Endothelial cell of umbilical vein (primary cell): Measurements from ENCODE around the gene NFATC3. TPM values are rescaled to one million over a fixed set of nuclear protein-coding genes. Genes with fewer than 3 reads are reported as not detected.

Source experiments
- BruUV-seq: library from RNA; stranded (reverse); fragments of 400-500 nt; replicated peaks from 2 replicates; lab custom pipeline; 2021; lab: Mats Ljungman, UMichigan
- CTCF ChIA-PET: fragments of 300-600, 350-600 bp; sonication (Branson Sonifier 250); formaldehyde crosslinking; loops from one replicate; lab custom pipeline; 2021; ENCODE audit warnings: antibody characterized with exemption, inconsistent platforms; lab: Charles Lee
- POLR2A ChIA-PET: fragments of 300-600, 350-600 bp; sonication (Branson Sonifier 250); formaldehyde crosslinking; loops from one replicate; lab custom pipeline; 2021; ENCODE audit warnings: antibody characterized with exemption, inconsistent platforms; lab: Charles Lee
- DNase-seq: peaks from one replicate; pipeline ENCODE4 v3.0.0-alpha.2; 2011; ENCODE audit warnings: low read depth, low spot score
- FAIRE-seq: peaks from 2 replicates; lab custom pipeline; 2011; peaks lifted over from hg19 to GRCh38; lab: Jason Lieb, UNC
- H2AFZ ChIP-seq: 2 replicates; pipeline ENCODE4 v1.6.0; 2012; ENCODE audit warnings: low read depth, low read length, control low read depth, inconsistent platforms
- H3K27ac ChIP-seq: 2 replicates; pipeline ENCODE4 v1.5.1; 2011; ENCODE audit warnings: low read depth, mild to moderate bottlenecking, control low read depth, low read length, moderate library complexity; ENCODE audit not compliant: insufficient read depth
- H3K27me3 ChIP-seq, 2 experiments: 2 replicates each; pipeline versions ENCODE4 v1.6.0 to v1.6.1; 2011; ENCODE audit warnings: low read length in 2 of 2, mixed read lengths in 1 of 2; ENCODE audit not compliant: control insufficient read depth in 2 of 2, insufficient read depth in 2 of 2
- H3K36me3 ChIP-seq, 2 experiments: 2 replicates in 1 of 2; 3 replicates in 1 of 2; pipeline ENCODE4 v1.5.1; 2011; ENCODE audit warnings: low read length in 2 of 2, mild to moderate bottlenecking in 1 of 2, moderate library complexity in 1 of 2; ENCODE audit not compliant: control insufficient read depth in 2 of 2, insufficient read depth in 2 of 2; ENCODE audit errors: extremely low read depth in 1 of 2
- H3K4me1 ChIP-seq: 3 replicates; pipeline ENCODE4 v1.5.1; 2011; ENCODE audit warnings: mild to moderate bottlenecking, low read length; ENCODE audit not compliant: control insufficient read depth, insufficient read depth; ENCODE audit errors: extremely low read depth
- H3K4me2 ChIP-seq: 2 replicates; pipeline ENCODE4 v1.6.1; 2011; ENCODE audit warnings: low read length, control low read depth, mixed read lengths; ENCODE audit not compliant: insufficient read depth
- H3K4me3 ChIP-seq, 3 experiments: fragments of 200-600 bp in 1 of 3; sonication (generic), shearing (Covaris generic) in 1 of 3; replicated peaks in 1 of 3; 2 replicates each; pipeline ENCODE4 v1.5.1; 2011 to 2016; ENCODE audit warnings: control low read depth in 3 of 3, low read length in 3 of 3, mild to moderate bottlenecking in 2 of 3, inconsistent platforms in 1 of 3, low read depth in 1 of 3, moderate library complexity in 1 of 3; ENCODE audit not compliant: insufficient read depth in 1 of 3
- H3K79me2 ChIP-seq: 2 replicates; pipeline ENCODE4 v1.6.0; 2012; ENCODE audit warnings: low read length, inconsistent platforms; ENCODE audit not compliant: control insufficient read depth, insufficient read depth
- H3K9ac ChIP-seq: replicated peaks from 2 replicates; pipeline ENCODE3; 2011; ENCODE audit warnings: low read length, control low read depth; ENCODE audit not compliant: insufficient read depth; ENCODE audit errors: extremely low read depth
- H3K9me1 ChIP-seq: replicated peaks from 3 replicates; pipeline ENCODE4 v1.6.0; 2011; ENCODE audit warnings: mild to moderate bottlenecking, low read length; ENCODE audit not compliant: control insufficient read depth, insufficient read depth; ENCODE audit errors: extremely low read depth
- H3K9me3 ChIP-seq: replicated peaks from 2 replicates; pipeline ENCODE4 v1.5.1; 2012; ENCODE audit warnings: low read length, inconsistent platforms; ENCODE audit not compliant: control insufficient read depth, insufficient read depth
- H4K20me1 ChIP-seq: replicated peaks from 2 replicates; pipeline ENCODE3; 2011; ENCODE audit warnings: mild to moderate bottlenecking, low read length; ENCODE audit not compliant: control insufficient read depth, insufficient read depth; ENCODE audit errors: extremely low read depth
- EZH2 ChIP-seq: IDR thresholded peaks from 2 replicates; pipeline ENCODE4 v1.6.1; 2012; ENCODE audit warnings: borderline replicate concordance, low read depth, mild to moderate bottlenecking, moderate library complexity, low read length, inconsistent platforms; ENCODE audit not compliant: severe bottlenecking
- FOS ChIP-seq: IDR thresholded peaks from 2 replicates; pipeline ENCODE4 v1.6.1; 2011; ENCODE audit warnings: mild to moderate bottlenecking, low read length, moderate library complexity, borderline replicate concordance; ENCODE audit not compliant: insufficient read depth
- GATA2 ChIP-seq: IDR thresholded peaks from 2 replicates; pipeline ENCODE4 v1.7.0; 2011; ENCODE audit warnings: low read depth, mild to moderate bottlenecking, moderate library complexity, mixed read lengths, low read length; ENCODE audit not compliant: insufficient read length, insufficient read depth
- JUN ChIP-seq: IDR thresholded peaks from 2 replicates; pipeline ENCODE4 v1.6.1; 2011; ENCODE audit warnings: borderline replicate concordance, low read depth; ENCODE audit not compliant: insufficient read length, insufficient read depth
- MYC ChIP-seq: IDR thresholded peaks from one replicate; pipeline ENCODE4 v1.6.1; 2011; ENCODE audit warnings: mild to moderate bottlenecking, low read depth, low read length
- POLR2A ChIP-seq: IDR thresholded peaks from 2 replicates; pipeline ENCODE4 v1.6.1; 2012; ENCODE audit warnings: low read depth, mild to moderate bottlenecking, control low read depth, low read length
- POLR2AphosphoS5 ChIP-seq: IDR thresholded peaks from 2 replicates; pipeline ENCODE4 v1.6.1; 2012; ENCODE audit warnings: low read depth, mild to moderate bottlenecking, control low read depth, low read length, moderate library complexity; ENCODE audit not compliant: insufficient read depth
- dilution Hi-C: fragments of 300-500 bp; cut with MboI; formaldehyde crosslinking; loops from one replicate; pipeline ENCODE4 v1.15.0; 2019; ENCODE audit warnings: low sequenced_read_pairs; ENCODE audit not compliant: extremely low pct_ligation_motif_present
- intact Hi-C: fragments of 100-400 bp; cut with micrococcal nuclease; formaldehyde crosslinking; loops from one replicate; pipeline ENCODE4 v1.10.0; 2022
- polyA plus RNA-seq, 4 experiments: library from polyadenylated mRNA; depleted of rRNA in 3 of 4; stranded (reverse) in 3 of 4; unstranded in 1 of 4; fragments of >200 nt; gene quantifications; 2 replicates each; pipeline versions ENCODE4 v1.2.1 to v1.2.3, GENCODE V29; 2011 to 2012; ENCODE audit warnings: missing spikeins in 1 of 4
- total RNA-seq: library from RNA; stranded (reverse); gene quantifications from 2 replicates; pipeline ENCODE4 v1.2.3, GENCODE V29; 2021
- TF ChIP-seq, protein P1 (sequence below), 2 donors: IDR thresholded peaks; 1 replicate in 1 of 2; 2 replicates in 1 of 2; pipeline ENCODE4 v1.5.1; 2011; ENCODE audit warnings: low read length in 2 of 2, mild to moderate bottlenecking in 2 of 2, moderate library complexity in 2 of 2, control low read depth in 1 of 2, inconsistent platforms in 1 of 2, low read depth in 1 of 2; ENCODE audit not compliant: insufficient read depth in 1 of 2; ENCODE audit errors: extremely low read depth in 1 of 2
- TF ChIP-seq, protein P2 (sequence below): IDR thresholded peaks from 2 replicates; pipeline ENCODE4 v1.6.1; 2011; ENCODE audit not compliant: insufficient read depth, insufficient read length

The NFATC3 gene
- total and polyA plus RNA-seq, 2 donors (not counting 3 experiments of a cell fraction or from before 2014, with no cell fraction given): 15.6 to 33.1 TPM

DNA sequence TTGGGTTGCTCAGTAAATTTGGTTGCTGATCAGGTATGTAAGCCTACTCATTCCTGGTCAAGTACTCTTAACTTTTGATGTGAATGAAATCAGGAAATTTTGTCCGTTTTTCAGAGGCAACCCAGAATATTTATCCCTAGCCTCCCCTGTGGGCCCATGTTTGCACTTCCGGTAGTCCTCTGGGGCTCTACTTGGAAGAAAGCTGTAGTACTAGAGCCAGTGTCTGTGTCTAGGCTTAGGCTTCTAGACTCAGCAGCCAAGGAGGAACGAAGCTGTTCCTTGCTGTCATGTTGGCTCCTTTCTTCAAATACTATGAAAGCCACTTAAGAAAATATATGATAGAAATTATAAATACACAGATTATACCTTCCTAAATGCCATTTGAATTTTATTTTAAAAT lies 129.6 kb downstream of the NFATC3 start:
- ChIA-PET CTCF (no interaction called here), POLR2A (no interaction called here)
- no TSS peak for BruUV-seq
- Histone ChIP-seq H3K4me1 (no peaks in the 10 kb centered on the region), H3K9ac (no peak overlapping the region), H3K4me2 (no peak overlapping the region), H3K9me1 (no peaks in the 10 kb centered on the region), H2AFZ (no peak overlapping the region), H3K27me3 (no peaks in the 10 kb centered on the region), H3K9me3 (no peaks in the 10 kb centered on the region), H3K4me3 (no peak overlapping the region), H3K36me3 (no peaks in the 10 kb centered on the region), H3K79me2 (no peaks in the 10 kb centered on the region), H4K20me1 (no peaks in the 10 kb centered on the region), H3K27ac (no peak overlapping the region)
- DNase-seq: no peak
- dilution Hi-C loops: no loop called here
- intact Hi-C loops: loop anchor here (5.0 kb wide), 1 partner anchor 102 kb away; no protein-coding TSS in a partner anchor
- FAIRE-seq: no peak
- no peak for TF ChIP-seq MYC
- no peak for TF ChIP-seq EZH2
- TF ChIP-seq GATA2: no peak
- TF ChIP-seq, protein P1, sequence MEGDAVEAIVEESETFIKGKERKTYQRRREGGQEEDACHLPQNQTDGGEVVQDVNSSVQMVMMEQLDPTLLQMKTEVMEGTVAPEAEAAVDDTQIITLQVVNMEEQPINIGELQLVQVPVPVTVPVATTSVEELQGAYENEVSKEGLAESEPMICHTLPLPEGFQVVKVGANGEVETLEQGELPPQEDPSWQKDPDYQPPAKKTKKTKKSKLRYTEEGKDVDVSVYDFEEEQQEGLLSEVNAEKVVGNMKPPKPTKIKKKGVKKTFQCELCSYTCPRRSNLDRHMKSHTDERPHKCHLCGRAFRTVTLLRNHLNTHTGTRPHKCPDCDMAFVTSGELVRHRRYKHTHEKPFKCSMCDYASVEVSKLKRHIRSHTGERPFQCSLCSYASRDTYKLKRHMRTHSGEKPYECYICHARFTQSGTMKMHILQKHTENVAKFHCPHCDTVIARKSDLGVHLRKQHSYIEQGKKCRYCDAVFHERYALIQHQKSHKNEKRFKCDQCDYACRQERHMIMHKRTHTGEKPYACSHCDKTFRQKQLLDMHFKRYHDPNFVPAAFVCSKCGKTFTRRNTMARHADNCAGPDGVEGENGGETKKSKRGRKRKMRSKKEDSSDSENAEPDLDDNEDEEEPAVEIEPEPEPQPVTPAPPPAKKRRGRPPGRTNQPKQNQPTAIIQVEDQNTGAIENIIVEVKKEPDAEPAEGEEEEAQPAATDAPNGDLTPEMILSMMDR (IDR thresholded peaks at IDR 0.05; ENCODE audit: extremely low read depth in 1 of 2, insufficient read depth in 1 of 2, low read depth in 1 of 2, low read length in 2 of 2): no peak
- no peak for TF ChIP-seq FOS
- TF ChIP-seq POLR2A: no peak
- TF ChIP-seq POLR2AphosphoS5: no peak
- TF ChIP-seq JUN: no peak
- TF ChIP-seq, protein P2, sequence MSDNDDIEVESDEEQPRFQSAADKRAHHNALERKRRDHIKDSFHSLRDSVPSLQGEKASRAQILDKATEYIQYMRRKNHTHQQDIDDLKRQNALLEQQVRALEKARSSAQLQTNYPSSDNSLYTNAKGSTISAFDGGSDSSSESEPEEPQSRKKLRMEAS: no peak
